RWPE2 (cell line): ENCODE data around the gene NT5C3A.

Experiments
- ATAC-seq: fragments of 200-7000 bp; cut with Tn5 transposase; 3 replicates; pipeline ENCODE4 v1.9.1; 2021; ENCODE audit warnings: low read depth
- DNase-seq: peaks from one replicate; pipeline ENCODE4 v3.0.0-alpha.2; 2020; ENCODE audit warnings: low spot score
- H3K27ac ChIP-seq: fragments of 450-650 bp; 2 replicates; pipeline ENCODE4 v1.5.1; 2017; ENCODE audit warnings: mild to moderate bottlenecking; ENCODE audit not compliant: poor library complexity, severe bottlenecking
- H3K27me3 ChIP-seq: fragments of 250-450 bp; sonication (Bioruptor Pico); 2 replicates; pipeline ENCODE4 v1.5.1; 2021; ENCODE audit warnings: mild to moderate bottlenecking, moderate library complexity; ENCODE audit not compliant: insufficient read depth, poor library complexity, severe bottlenecking
- H3K36me3 ChIP-seq: fragments of 250-450 bp; sonication (Bioruptor Pico); 2 replicates; pipeline ENCODE4 v1.5.1; 2020; ENCODE audit warnings: low read depth, mild to moderate bottlenecking, moderate library complexity
- H3K4me1 ChIP-seq: fragments of 250-450 bp; sonication (Bioruptor Pico); 2 replicates; pipeline ENCODE4 v1.5.1; 2021; ENCODE audit warnings: mild to moderate bottlenecking, moderate library complexity; ENCODE audit not compliant: insufficient read depth, poor library complexity, severe bottlenecking
- H3K4me3 ChIP-seq: fragments of 250-450 bp; sonication (Bioruptor Pico); 2 replicates; pipeline ENCODE4 v1.5.1; 2021; ENCODE audit warnings: mild to moderate bottlenecking, moderate library complexity; ENCODE audit not compliant: severe bottlenecking
- H3K9me3 ChIP-seq: fragments of 250-450 bp; sonication (Bioruptor Pico); 2 replicates; pipeline ENCODE4 v1.5.1; 2021; ENCODE audit warnings: mild to moderate bottlenecking, moderate library complexity; ENCODE audit not compliant: severe bottlenecking
- TF ChIP-seq, protein P1 (sequence below): fragments of 450-650 bp; IDR thresholded peaks from one replicate; pipeline ENCODE4 v1.5.1; 2017; ENCODE audit warnings: mild to moderate bottlenecking, moderate library complexity; ENCODE audit not compliant: poor library complexity, severe bottlenecking

The NT5C3A gene

DNA sequence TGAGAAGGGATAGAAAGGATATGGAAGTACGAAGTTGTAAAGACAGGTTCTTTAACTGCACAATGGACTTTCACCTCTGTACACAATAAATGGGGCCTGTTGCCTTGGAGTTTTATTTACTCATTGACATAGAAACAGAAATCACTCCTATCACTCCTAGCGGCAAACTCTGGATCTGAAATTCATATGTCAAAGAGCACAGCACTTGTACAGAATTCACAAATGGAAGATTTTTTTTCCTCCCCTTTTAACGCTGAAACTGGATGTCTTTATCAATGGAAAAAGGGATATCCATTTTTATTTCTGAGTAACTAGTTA, 18.2 kb downstream of the NT5C3A start:
- Histone ChIP-seq H3K27ac (no peak overlapping the region), H3K27me3 (no peaks in the 10 kb centered on the region), H3K4me1 (peaks cover 16% of the 10 kb centered on the region), H3K4me3 (no peak overlapping the region), H3K9me3 (no peaks in the 10 kb centered on the region), H3K36me3 (no peaks in the 10 kb centered on the region; the same call in 1 of the 2 replicates)
- TF ChIP-seq, protein P1, sequence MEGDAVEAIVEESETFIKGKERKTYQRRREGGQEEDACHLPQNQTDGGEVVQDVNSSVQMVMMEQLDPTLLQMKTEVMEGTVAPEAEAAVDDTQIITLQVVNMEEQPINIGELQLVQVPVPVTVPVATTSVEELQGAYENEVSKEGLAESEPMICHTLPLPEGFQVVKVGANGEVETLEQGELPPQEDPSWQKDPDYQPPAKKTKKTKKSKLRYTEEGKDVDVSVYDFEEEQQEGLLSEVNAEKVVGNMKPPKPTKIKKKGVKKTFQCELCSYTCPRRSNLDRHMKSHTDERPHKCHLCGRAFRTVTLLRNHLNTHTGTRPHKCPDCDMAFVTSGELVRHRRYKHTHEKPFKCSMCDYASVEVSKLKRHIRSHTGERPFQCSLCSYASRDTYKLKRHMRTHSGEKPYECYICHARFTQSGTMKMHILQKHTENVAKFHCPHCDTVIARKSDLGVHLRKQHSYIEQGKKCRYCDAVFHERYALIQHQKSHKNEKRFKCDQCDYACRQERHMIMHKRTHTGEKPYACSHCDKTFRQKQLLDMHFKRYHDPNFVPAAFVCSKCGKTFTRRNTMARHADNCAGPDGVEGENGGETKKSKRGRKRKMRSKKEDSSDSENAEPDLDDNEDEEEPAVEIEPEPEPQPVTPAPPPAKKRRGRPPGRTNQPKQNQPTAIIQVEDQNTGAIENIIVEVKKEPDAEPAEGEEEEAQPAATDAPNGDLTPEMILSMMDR = no peak
- DNase-seq (no peak), ATAC-seq (no peak)

DNA sequence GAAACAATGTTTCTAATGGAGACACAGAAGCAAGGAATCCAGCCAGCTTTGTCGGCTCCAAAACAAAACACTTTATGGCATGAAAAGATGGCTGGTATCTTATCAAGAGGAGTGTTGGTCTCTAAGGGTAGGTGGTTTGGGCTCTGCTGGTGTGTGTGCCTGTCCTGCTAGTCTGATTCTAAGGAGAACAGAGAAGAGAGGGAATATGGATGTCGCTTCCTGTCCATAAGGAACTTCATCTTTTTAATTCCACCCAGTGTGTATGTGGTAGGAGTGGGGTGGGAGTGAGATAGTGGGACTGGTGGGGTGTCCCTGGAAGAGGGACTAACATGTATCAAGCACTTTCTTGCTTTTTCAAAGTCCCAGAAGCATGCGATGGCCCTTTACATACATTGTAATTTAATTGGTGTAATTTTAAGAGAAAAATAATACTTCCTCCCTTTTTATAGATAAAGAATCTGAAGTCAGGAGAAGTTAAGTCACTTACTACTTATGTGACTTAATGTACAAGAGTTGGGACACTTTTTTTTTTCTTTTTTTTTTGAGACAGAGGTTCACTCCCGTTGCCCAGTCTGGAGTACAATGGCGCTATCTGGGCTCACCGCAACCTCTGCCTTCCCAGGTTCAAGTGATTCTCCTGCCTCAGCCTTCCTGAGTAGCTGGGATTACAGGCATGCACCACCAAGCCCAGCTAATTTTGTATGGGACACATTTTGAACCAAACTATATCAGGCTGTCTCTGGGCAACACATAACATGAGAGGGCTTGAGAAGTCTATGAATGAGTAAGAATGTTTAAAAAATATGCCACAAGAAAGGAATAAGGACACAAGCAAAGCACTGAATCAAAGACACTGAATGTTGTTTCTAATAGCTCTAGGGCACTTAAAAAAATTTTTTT, 18.8 kb downstream of the NT5C3A start:
- ATAC-seq (no peak), DNase-seq (no peak)
- TF ChIP-seq, protein P1 = no peak
- H3K36me3 ChIP-seq = peaks cover 3% of the 10 kb centered on the region
- no peak overlapping the region for H3K4me3 ChIP-seq
- H3K4me1 ChIP-seq = peaks cover 21% of the 10 kb centered on the region
- H3K27ac ChIP-seq = no peak overlapping the region
- H3K9me3 ChIP-seq = no peaks in the 10 kb centered on the region
- H3K27me3 ChIP-seq = no peaks in the 10 kb centered on the region

DNA sequence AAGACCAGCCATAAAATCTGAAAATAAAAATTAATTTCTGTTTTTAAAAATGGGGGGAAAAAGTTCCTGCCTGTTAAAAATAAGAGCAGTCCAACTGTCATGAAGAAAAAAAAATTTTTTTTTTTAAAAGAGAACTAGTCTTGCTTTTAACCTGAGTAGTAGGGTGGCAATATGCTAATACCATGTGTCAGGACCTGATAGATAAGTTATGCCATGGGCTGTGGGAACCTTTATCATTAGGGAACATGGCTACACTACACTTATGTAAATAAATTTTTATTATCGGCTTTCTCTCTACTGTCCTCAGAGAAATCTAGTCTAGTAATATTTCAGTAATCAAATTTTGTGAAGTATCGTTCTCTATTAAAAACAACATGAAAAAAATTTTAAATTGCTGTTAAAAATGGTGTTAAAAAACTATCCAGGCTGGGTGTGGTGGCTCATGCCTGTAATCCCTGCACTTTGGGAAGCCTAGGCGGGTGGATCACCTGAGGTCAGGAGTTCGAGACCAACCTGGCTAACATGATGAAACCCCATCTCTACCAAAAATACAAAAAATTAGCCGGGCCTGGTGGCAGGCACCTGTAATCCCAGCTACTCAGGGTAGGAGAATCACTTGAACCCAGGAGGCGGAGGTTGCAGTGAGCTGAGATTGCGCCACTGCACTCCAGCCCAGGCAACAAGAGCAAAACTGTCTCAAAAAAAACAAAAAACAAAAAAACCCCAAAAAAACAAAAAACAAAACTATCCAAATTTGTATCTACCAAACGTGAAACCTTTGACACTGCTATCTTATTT, 20.7 kb downstream of the NT5C3A start:
- H3K27me3 ChIP-seq = no peaks in the 10 kb centered on the region

DNA sequence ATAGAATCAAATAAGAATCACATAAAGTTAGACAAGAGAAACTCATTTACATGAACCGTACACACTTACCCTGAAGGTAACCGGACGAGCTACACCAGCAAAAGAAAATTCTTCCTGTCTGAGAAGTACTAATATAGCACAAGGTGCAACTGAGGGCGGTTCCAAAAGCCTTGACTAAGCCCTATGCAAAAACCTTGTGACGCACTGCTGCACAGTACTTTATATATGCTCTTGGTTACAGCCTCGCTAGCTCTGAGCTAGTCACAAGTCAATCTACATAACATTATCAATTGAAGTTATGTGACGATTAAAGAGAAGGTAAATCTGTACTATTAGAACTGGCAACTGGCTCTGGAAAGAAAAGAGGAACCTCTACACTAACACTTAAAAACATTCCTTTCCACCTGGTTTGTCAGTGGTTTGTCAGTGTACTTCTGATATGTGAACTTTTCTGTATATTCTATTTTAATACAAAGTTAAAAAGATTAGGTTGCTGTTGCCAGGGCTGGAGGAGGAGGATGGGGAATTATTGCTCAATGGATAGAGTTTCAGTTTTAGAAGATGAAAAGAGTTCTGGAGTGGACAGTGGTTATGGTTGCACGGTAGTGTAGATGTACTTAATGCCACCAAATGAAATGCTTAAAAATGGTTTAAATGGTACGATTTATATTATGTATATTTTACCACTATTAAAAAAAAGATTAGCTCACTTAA, 21.6 kb downstream of the NT5C3A start:
- H3K9me3 ChIP-seq = peaks cover 2% of the 10 kb centered on the region
- H3K27ac ChIP-seq = peak overlapping the region; percentile 52
- H3K36me3 ChIP-seq = peaks cover 3% of the 10 kb centered on the region; the same call in 1 of the 2 replicates
- DNase-seq (no peak), ATAC-seq (peak; percentile 100)
- TF ChIP-seq, protein P1 = no peak
- peaks cover 22% of the 10 kb centered on the region for H3K4me1 ChIP-seq
- no peaks in the 10 kb centered on the region for H3K27me3 ChIP-seq
- peak overlapping the region; percentile 11 for H3K4me3 ChIP-seq

More for the DNA sequence above, 20.7 kb downstream of the NT5C3A start:
- ATAC-seq (no peak), DNase-seq (no peak)
- Histone ChIP-seq H3K36me3 (peaks cover 3% of the 10 kb centered on the region; the same call in 1 of the 2 replicates), H3K4me3 (no peak overlapping the region), H3K9me3 (no peaks in the 10 kb centered on the region), H3K27ac (peak overlapping the region; percentile 52), H3K4me1 (peaks cover 22% of the 10 kb centered on the region)
- TF ChIP-seq, protein P1 = no peak
